Activated naive CD4-positive, alpha-beta T cell treated with anti-CD3 and anti-CD28 coated beads for 36 hours (primary cell): Measurements from ENCODE around the gene EXD3. TPM values are rescaled to one million over a fixed set of nuclear protein-coding genes. Genes with fewer than 3 reads are reported as not detected.
A peak's percentile ranks its signal among the peaks of the same experiment; 100 is the strongest.

ENCODE experiments used
- CTCF ChIA-PET: fragments of 350-600 bp; sonication (Branson Sonifier 250); formaldehyde crosslinking; loops from one replicate; lab custom pipeline; 2021; ENCODE audit warnings: antibody characterized with exemption; lab: Charles Lee
- DNase-seq: peaks from one replicate; pipeline ENCODE4 v3.0.0-alpha.2; 2020
- H3K27ac Mint-ChIP-seq: one replicate; pipeline ENCODE4 v1.8.0; 2021; ENCODE audit warnings: mild to moderate bottlenecking, mixed read lengths
- H3K27me3 Mint-ChIP-seq: one replicate; pipeline ENCODE4 v1.8.0; 2021; ENCODE audit warnings: low read depth, mixed read lengths
- H3K36me3 Mint-ChIP-seq: one replicate; pipeline ENCODE4 v1.8.0; 2021; ENCODE audit warnings: low read depth, mixed read lengths
- H3K4me1 Mint-ChIP-seq: one replicate; pipeline ENCODE4 v1.8.0; 2021; ENCODE audit warnings: low read depth, mixed read lengths
- H3K4me3 Mint-ChIP-seq: one replicate; pipeline ENCODE4 v1.8.0; 2021; ENCODE audit warnings: mild to moderate bottlenecking, moderate library complexity, mixed read lengths
- H3K9me3 Mint-ChIP-seq: one replicate; pipeline ENCODE4 v1.8.0; 2021; ENCODE audit warnings: mixed read lengths
- intact Hi-C: fragments of 100-400 bp; cut with micrococcal nuclease; formaldehyde crosslinking; loops from one replicate; pipeline ENCODE4 v1.15.1; 2023
- total RNA-seq, 2 experiments: library from RNA; stranded (reverse); gene quantifications; one replicate each; pipeline ENCODE4 v1.2.3, GENCODE V29; 2021

Gene EXD3
- total RNA-seq, 2 experiments from 2014 or later = 11.2 to 12.7 TPM

- intact Hi-C loops = no loop called here
- H3K36me3 Mint-ChIP-seq = no peaks in the 10 kb centered on the region
- no peak overlapping the region for H3K27ac Mint-ChIP-seq
- H3K9me3 Mint-ChIP-seq = no peaks in the 10 kb centered on the region
- DNase-seq = no peak
- peaks cover 4% of the 10 kb centered on the region for H3K4me1 Mint-ChIP-seq
- CTCF ChIA-PET = interaction anchor here (1.4 kb wide), 1 partner anchor 14 kb away, joined by 3 read pairs; the partner anchor contains the start of gene NRARP
- no peak overlapping the region for H3K4me3 Mint-ChIP-seq
- H3K27me3 Mint-ChIP-seq = peaks cover 3% of the 10 kb centered on the region
These were observed 106.7 kb downstream of the EXD3 start for GRCh38 chr9:137316012-137316981.

DNA sequence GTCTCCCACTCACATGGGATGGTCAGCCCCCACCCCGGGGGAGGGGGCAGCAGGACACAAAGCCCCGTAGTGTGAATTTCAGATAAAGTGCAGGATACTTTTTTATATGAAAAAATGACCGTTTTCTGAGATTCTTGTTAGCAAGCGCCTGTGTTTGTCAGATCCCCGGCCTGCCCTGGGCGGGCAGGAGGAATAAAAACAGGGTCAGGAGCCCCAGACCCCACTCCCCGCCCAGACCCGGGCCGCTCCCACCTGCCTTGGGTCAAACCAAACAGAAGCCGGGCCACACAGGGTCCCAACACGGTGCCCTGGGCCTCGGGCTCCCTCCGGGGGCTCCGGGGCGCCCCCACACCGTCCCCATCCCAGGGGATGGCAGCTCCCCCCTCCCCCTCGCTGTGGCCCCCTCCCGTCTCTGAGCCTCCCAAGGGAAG, 107.4 kb downstream of the EXD3 start:
- H3K4me1 Mint-ChIP-seq = peaks cover 3% of the 10 kb centered on the region
- CTCF ChIA-PET = no interaction called here
- H3K27me3 Mint-ChIP-seq = peaks cover 3% of the 10 kb centered on the region

GRCh38 chr9:137314561-137315560, 108.1 kb downstream of the EXD3 start:
- no peak overlapping the region for H3K4me3 Mint-ChIP-seq
- H3K9me3 Mint-ChIP-seq = no peaks in the 10 kb centered on the region
- H3K4me1 Mint-ChIP-seq = no peaks in the 10 kb centered on the region
- peaks cover 3% of the 10 kb centered on the region for H3K27me3 Mint-ChIP-seq
- no peaks in the 10 kb centered on the region for H3K36me3 Mint-ChIP-seq
- intact Hi-C loops = no loop called here
- no peak overlapping the region for H3K27ac Mint-ChIP-seq
- CTCF ChIA-PET = no interaction called here
- no peak for DNase-seq

More for the DNA sequence above, 107.4 kb downstream of the EXD3 start:
- H3K36me3 Mint-ChIP-seq = no peaks in the 10 kb centered on the region
- no peaks in the 10 kb centered on the region for H3K9me3 Mint-ChIP-seq
- H3K4me3 Mint-ChIP-seq = no peak overlapping the region
- no peak for DNase-seq
- H3K27ac Mint-ChIP-seq = no peak overlapping the region
- intact Hi-C loops = no loop called here

DNA sequence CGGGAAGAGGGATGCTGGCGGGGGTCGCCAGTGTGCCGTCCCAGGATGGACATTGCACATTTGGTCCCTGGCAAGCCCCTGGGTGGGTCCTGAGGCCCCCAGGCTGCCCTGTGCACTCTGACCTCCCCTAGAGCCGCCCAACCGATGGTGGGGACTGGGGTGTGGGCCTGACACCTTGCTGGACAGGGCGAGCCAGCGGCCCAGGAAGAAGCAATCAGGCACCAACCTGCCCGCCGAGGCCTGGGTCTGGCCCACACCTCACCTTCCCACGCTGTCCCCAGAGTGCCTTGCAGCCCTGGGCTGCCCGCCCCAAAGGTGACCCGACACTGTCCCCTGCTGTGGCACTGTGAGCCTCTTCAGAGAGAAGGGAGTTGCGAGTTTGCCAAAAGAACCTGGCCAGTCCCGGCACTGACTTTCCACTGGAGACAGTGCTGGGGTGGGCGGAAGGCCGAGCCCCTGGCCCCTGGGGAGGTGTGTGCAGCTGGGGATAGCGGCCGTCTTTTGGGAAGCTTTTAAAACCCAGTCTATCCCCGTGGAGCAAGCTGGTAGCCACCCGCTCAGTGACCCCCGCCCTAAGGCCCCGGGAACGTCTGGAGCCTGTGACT, 108.9 kb downstream of the EXD3 start:
- CTCF ChIA-PET = no interaction called here
- Mint-ChIP-seq H3K4me3 (no peak overlapping the region), H3K4me1 (no peaks in the 10 kb centered on the region), H3K36me3 (no peaks in the 10 kb centered on the region), H3K9me3 (no peaks in the 10 kb centered on the region), H3K27ac (no peak overlapping the region), H3K27me3 (peaks cover 3% of the 10 kb centered on the region)
- DNase-seq = no peak
- intact Hi-C loops = no loop called here

DNA sequence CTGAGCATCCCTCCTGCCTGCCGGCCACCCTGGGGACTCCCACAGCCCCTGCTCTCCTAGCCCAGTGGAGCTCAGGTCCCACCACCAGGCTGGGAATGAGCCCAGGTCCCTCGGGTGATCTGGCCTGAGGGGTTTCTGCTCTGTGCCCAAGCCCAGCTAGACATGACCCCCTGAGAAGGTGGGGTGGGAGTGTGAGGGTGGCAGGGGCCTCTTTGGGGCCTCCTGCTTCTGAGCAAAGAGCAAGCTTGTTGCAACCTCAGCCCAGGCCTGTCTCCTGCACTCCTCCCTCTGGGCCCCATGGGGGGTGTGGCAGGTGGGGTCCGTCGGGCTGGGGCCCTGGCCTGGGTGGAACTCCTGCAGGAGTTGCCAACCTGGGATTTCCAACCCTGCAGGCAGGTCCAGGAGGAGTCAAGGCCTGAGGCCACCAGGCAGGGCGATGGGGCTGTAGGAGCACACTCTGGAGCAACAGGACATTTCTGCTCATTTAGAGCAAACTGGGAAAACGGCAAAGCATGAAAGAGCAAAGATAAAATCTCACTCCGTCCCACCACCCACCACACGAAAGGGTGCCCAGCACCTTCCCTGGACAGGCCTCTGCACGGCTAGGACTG, 109.5 kb downstream of the EXD3 start:
- H3K36me3 Mint-ChIP-seq = no peaks in the 10 kb centered on the region
- no peak for DNase-seq
- no peak overlapping the region for H3K27ac Mint-ChIP-seq
- CTCF ChIA-PET = no interaction called here
- H3K4me1 Mint-ChIP-seq = no peaks in the 10 kb centered on the region
- intact Hi-C loops = no loop called here
- H3K4me3 Mint-ChIP-seq = no peak overlapping the region
- H3K9me3 Mint-ChIP-seq = no peaks in the 10 kb centered on the region
- peaks cover 3% of the 10 kb centered on the region for H3K27me3 Mint-ChIP-seq

DNA sequence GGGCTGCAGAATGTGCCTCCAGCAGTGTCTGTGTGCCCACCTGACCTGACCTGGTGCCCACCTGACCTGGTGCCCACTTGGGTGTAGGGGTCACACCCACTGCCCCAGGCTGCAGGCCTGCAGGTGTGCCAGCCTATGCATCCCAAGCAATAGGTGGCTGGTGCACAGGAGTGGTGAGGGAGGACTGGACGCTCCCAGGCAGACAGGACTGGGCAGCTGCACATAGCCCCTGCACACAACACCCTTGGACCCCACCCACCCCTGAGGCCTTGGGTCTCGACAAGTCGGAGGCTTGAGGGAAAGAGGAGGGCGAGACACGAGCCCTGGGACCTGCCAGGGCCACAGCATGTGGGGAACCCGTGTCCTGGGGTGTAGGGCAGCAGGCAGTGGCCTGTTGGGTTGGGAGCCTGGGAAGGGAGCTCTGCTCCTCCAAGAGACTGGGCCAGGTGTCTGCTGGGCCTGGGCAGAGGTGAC, 110.1 kb downstream of the EXD3 start:
- intact Hi-C loops = no loop called here
- Mint-ChIP-seq H3K9me3 (no peaks in the 10 kb centered on the region), H3K27me3 (peaks cover 3% of the 10 kb centered on the region), H3K4me1 (no peaks in the 10 kb centered on the region), H3K36me3 (no peaks in the 10 kb centered on the region), H3K27ac (no peak overlapping the region), H3K4me3 (no peak overlapping the region)
- CTCF ChIA-PET = no interaction called here
- DNase-seq = no peak

DNA sequence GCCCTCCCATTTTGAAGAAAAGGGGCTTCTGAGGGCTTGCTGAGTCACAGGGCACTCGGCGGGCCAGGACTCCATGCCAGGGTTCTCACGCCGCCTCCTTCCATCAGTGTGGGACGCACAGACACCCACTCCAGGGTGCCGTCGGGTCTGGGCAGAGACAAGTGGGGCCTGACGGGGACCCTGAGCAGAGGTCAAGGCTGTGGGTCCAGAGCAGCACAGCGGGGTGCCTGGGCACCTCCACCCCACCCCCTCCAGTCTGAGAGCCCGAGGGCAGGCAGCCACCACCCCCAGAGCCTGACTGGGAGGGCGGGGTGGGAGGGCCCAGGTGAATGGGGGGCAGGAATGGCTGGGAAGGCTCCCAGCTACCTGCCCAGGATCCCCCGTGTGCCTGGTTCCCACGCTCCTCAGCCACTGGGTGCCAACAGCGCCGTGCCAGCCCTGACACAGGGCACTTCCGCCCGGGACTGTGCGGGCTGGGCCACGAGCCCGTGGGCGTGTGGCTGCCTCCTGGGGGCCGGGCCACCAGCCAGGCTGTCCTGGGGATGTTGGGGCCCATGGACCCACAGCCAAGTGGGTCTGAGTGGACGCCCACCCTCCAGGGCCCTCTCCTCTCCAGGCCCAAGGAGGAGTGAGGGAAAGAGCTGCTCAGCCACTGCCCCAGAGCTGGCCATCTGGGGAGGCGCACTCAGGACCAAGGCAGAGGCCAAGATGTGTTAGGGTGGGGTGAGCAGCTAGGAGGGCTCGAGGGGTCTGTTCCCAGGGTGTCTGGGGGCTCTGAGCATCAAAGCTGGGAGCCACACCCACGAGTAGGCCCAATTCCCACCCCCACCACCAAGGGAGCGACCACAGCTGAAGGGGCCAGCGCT, 110.7 kb downstream of the EXD3 start:
- CTCF ChIA-PET = no interaction called here
- intact Hi-C loops = no loop called here
- DNase-seq = no peak
- no peak overlapping the region for H3K4me3 Mint-ChIP-seq
- H3K27me3 Mint-ChIP-seq = peaks cover 3% of the 10 kb centered on the region
- no peaks in the 10 kb centered on the region for H3K36me3 Mint-ChIP-seq
- H3K4me1 Mint-ChIP-seq = no peaks in the 10 kb centered on the region
- H3K27ac Mint-ChIP-seq = no peak overlapping the region
- H3K9me3 Mint-ChIP-seq = no peaks in the 10 kb centered on the region

GRCh38 chr9:137311171-137311985, 111.6 kb downstream of the EXD3 start:
- Mint-ChIP-seq H3K4me3 (no peak overlapping the region), H3K36me3 (no peaks in the 10 kb centered on the region), H3K9me3 (no peaks in the 10 kb centered on the region), H3K27me3 (no peaks in the 10 kb centered on the region), H3K4me1 (no peaks in the 10 kb centered on the region), H3K27ac (no peak overlapping the region)
- DNase-seq = peak; percentile 60
- CTCF ChIA-PET = no interaction called here
- intact Hi-C loops = no loop called here

DNA sequence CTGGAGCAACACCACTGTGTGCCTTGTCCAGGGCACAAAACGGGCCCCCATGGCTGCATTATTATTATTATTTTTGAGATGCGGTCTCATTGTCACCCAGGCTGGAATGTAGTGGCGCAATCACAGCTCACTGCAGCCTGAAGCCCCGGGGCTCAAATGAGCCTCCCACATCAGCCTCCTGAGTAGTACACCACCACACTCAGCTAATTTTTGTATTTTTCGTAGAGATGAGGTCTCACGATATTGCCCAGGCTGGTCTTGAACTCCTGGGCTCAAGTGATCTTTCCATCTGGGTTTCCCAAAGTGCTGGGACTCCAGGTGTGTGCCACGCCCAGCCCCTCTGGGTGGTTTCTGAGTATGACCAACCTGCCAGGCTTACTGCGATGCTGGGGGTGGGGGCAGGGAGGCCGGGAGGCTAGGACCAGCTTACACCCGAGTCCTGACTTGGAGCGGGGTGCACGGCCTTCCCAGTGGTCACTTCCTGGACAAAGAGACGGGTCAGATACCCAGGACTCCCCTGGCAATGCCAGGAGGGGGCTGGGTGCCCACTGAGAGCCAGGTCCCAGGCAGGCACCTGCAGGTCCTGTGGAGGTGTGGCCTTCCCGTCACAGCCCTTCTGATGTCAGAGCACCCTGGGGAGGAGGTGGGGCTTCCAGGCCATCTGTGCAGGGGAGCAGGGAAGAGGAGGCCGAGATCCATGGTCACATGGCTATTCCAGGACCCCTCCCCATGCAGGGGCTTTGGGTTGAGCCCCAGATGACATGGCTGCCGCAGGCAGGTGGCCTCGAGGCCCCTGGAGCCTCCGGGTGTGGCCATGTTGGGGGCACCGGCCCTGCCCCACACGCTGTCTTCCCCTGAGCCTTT, 112.5 kb downstream of the EXD3 start:
- H3K27me3 Mint-ChIP-seq = no peaks in the 10 kb centered on the region

More for the DNA sequence above, 112.5 kb downstream of the EXD3 start:
- CTCF ChIA-PET = no interaction called here
- DNase-seq = no peak
- no peak overlapping the region for H3K4me3 Mint-ChIP-seq
- intact Hi-C loops = no loop called here
- no peaks in the 10 kb centered on the region for H3K9me3 Mint-ChIP-seq
- H3K4me1 Mint-ChIP-seq = peaks cover 3% of the 10 kb centered on the region
- no peak overlapping the region for H3K27ac Mint-ChIP-seq
- no peaks in the 10 kb centered on the region for H3K36me3 Mint-ChIP-seq
